Renal cortical epithelial cell (primary cell): ENCODE measurements around the gene CT55. TPM values are rescaled to one million over a fixed set of nuclear protein-coding genes. Genes with fewer than 3 reads are reported as not detected.

Source experiments
- total RNA-seq: library from RNA; depleted of rRNA; stranded (reverse); fragments of >200 nt; gene quantifications from 2 replicates; pipeline ENCODE4 v1.2.3, GENCODE V29; 2014

The CT55 gene
- total RNA-seq, 1 donor from 2014 or later = not detected

Other genes with a start within 250 kb of the CT55 start
- 0.99 TPM in 1 of 2 replicates, not detected in the other for gene SMIM10, start 180.4 kb downstream of the CT55 start, total RNA-seq
- 1.9 and 4.8 TPM in 2 replicates for gene RTL8B, start 148.9 kb downstream of the CT55 start, total RNA-seq
- gene RTL8C, start 139.0 kb downstream of the CT55 start, total RNA-seq = 16.3 and 41.6 TPM in 2 replicates
- gene RTL8A, start 119.3 kb downstream of the CT55 start, total RNA-seq = 3.6 and 5.0 TPM in 2 replicates
- gene SMIM10L2B, start 72.7 kb downstream of the CT55 start, total RNA-seq = 1.1 and 2.1 TPM in 2 replicates
- not detected in 2 replicates for gene ETDB, start 50.9 kb downstream of the CT55 start, total RNA-seq
- not detected in 2 replicates for gene ETDA, start 80.7 kb upstream of the CT55 start, total RNA-seq
- gene ETDC, start 138.1 kb upstream of the CT55 start, total RNA-seq = not detected in 2 replicates
- gene ZNF75D, start 172.7 kb upstream of the CT55 start, total RNA-seq = 6.4 and 10.7 TPM in 2 replicates
- 5.2 and 6.8 TPM in 2 replicates for gene ZNF449, start 173.4 kb upstream of the CT55 start, total RNA-seq